Measurements from ENCODE around the gene ZNF69.
"Not testable (repeated sequence)": the region's sequence is repeated elsewhere in the genome, so short reads cannot be mapped to it uniquely, and the experiment has no call there.

DNA sequence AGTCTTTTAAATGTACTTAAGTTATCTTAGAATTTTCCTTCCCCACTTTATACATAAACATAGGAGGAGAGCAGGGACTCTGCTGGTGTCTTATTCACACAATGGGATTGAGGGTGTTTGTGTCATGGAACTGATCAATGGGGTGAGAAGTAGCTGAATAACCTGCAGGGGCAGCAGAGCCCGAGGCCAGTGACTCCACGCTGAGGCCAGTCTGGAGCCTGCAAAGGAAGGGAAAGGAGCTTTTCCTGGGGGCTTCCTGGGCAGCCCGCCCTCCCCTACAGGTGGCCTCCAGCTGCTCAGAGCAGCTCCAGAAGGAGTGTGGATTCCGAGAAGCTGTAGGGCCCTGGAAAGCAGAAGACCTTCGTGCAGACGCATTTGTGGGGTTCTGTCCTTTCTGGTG lies 40.0 kb upstream of the ZNF69 start:
- not testable (repeated sequence) for TF ChIP-seq POLR2A (IDR thresholded peaks at IDR 0.05; ENCODE audit: low read length); GATA1 (IDR thresholded peaks at IDR 0.05; ENCODE audit: low read depth, low read length)

All from erythroblast (primary cell).